Stimulated activated CD4-positive, alpha-beta T cell treated with anti-CD3 and anti-CD28 coated beads, TNF-alpha, amount 100 ng/mL, for 4 hours (primary cell): ENCODE results near the gene RNF121.
"Not testable (repeated sequence)": the region's sequence is repeated elsewhere in the genome, so short reads cannot be mapped to it uniquely, and the experiment has no call there.

Source experiments
- DNase-seq, 3 experiments: peaks; one replicate each; pipeline ENCODE4 v3.0.0-alpha.2; 2020; ENCODE audit warnings: low read depth in 3 of 3

Gene RNF121

GRCh38 chr11:71928737-71929443, at the start of gene RNF121:
TSS of gene RNF121 (plus strand) at chr11:71929046. CDS start at chr11:71929062, 16 bp downstream.
- peak; percentile 94 to 95 (median 95) for DNase-seq

- DNase-seq, result not testable (repeated sequence)
These were observed 43.0 kb upstream of the RNF121 start for GRCh38 chr11:71885806-71886205.

GRCh38 chr11:71888335-71889010, 40.4 kb upstream of the RNF121 start:
- DNase-seq, result not testable (repeated sequence)

- not testable (repeated sequence) for DNase-seq
These were observed 39.5 kb upstream of the RNF121 start for GRCh38 chr11:71889181-71889872.

- no peak for DNase-seq
These were observed 32.9 kb upstream of the RNF121 start for GRCh38 chr11:71895961-71896360.

GRCh38 chr11:71901137-71901536, 27.7 kb upstream of the RNF121 start:
- not testable (repeated sequence) for DNase-seq

- no peak for DNase-seq
These were observed 20.6 kb upstream of the RNF121 start for GRCh38 chr11:71908218-71908617.

GRCh38 chr11:71910775-71911174, 18.1 kb upstream of the RNF121 start:
- not testable (repeated sequence) for DNase-seq

GRCh38 chr11:71911321-71911985, 17.4 kb upstream of the RNF121 start:
- peak; percentile 26 to 55 (median 42) for DNase-seq

- DNase-seq, result not testable (repeated sequence)
These were observed 16.9 kb upstream of the RNF121 start for GRCh38 chr11:71911986-71912340.

- DNase-seq, result no peak
These were observed 14.9 kb upstream of the RNF121 start for GRCh38 chr11:71913756-71914526.

GRCh38 chr11:71914617-71915189, 14.1 kb upstream of the RNF121 start:
- DNase-seq, result no peak

GRCh38 chr11:71917646-71918140, 11.2 kb upstream of the RNF121 start:
- no peak for DNase-seq

GRCh38 chr11:71927820-71928736, 768 bp upstream of the RNF121 start, which contains the start of gene XNDC1N:
TSS of gene XNDC1N (minus strand) at chr11:71928594. CDS start at chr11:71923353, 5,241 bp downstream.
- DNase-seq, result peak in 2 of 3 experiments; percentile 19 to 42

GRCh38 chr11:71929491-71929890, 645 bp downstream of the RNF121 start:
- DNase-seq, result no peak

GRCh38 chr11:71930556-71931244, 1.9 kb downstream of the RNF121 start:
- DNase-seq, result no peak

- no peak for DNase-seq
These were observed 2.4 kb downstream of the RNF121 start for GRCh38 chr11:71931245-71931602.

- DNase-seq, result no peak
These were observed 4.5 kb downstream of the RNF121 start for GRCh38 chr11:71933141-71933933.
